Measurements from ENCODE around the gene CTIF.

CTIF gene

DNA sequence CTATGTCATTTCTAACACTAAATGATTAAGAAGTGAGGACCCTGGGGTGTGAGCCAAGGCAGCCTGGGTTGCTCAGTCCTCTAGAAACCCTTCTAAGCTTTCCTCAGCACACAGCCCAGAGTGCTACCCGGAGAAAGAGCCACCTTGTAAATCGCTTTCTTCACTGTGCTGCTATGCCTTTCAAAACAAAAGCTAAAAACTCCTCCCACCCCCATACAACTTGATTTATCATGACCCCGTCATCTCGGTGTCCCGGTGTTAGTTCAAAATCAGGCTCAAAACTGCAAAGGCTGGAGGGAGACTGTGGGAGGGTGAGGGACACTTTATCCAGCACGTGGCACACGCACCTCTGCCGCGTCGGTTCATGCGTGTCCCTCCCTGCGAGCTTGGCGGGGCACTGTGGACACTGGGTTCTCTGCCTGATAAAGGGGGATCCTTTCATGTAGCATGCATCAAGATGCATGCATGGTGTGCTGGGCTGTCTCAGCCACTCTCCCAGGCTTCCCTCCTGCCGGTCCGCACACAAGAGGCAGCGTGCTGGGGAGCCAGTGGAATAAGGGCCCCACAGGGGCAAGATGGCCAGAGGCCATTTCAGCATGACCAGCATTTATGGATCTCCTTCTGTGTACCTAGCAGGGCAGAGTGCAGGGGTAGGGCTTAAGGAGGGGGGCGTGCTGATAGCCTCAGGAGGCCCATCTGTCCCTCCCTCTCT lies 241.5 kb downstream of the CTIF start:
- DNase-seq, result no peak

DNA sequence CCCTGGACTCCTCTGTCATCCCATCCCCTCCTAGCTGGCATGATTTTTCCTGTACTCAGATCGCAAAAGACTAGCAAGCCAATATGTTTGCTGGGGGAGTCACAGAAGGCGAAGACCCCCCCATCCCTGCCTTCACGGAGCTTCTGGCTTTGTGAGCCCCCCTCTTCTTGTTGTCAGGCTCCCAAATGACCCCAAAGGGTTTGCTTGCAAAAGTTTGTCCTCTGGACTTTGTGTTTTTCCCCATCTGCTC lies 242.0 kb downstream of the CTIF start:
- DNase-seq, result no peak

DNA sequence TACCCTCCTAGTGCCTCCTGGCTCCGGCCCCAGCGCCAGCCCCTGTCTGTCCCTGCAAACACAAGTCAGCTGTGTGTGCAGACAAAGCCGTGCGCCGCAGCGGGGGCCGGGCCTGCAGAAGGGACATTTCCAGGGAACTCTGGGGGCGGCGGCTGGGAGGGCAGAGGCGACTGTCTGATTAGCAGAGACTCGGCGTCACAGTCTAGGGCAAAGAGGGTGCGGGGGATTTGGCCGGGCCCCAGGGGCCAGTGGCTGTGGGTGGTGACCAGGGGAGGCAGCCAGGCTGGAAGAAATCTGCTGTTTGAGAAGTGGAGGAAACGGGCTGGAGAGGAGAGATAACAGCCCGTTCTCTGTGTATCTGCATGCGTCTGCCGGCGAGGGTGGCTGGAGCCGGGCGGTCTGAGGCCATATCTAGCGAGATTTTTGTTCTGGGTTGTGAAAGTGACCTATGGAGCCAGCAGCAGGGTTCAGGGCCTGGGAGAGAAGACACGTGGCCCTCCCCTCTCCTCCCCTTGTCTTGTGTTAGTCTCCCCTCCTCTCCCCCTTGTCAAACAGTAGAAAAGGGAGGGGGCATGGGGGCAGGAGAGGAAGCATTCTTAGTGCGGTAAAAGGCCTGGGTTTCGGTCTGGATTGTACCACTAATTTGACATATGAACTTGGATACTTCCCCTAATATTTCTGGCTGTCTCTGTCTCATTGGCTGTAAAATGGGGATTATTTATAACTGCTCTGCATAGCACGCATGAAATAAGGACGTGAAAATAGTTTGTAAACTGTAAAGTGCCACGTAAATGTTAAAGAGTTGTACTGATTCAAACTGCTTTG lies 242.5 kb downstream of the CTIF start:
- no peak for DNase-seq

DNA sequence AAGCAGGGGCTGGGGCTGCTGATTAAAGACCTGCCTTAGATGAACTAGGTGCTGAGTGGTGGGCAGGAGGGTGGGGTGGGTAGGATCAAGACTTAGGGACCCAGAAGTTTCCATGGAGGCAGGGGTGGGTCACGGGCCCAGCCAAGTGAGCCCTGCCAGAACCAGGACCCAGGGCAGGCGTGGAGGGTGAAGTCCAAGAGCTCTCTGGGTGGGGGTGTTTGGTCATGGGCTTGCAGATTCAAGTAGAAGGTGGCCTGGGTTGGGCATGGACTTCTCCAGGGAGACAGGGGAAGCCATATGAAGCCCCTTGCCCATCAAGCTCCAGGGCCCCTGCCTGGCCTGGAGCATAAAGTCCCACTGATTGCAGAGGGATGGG lies 243.1 kb downstream of the CTIF start:
- no peak for DNase-seq

DNA sequence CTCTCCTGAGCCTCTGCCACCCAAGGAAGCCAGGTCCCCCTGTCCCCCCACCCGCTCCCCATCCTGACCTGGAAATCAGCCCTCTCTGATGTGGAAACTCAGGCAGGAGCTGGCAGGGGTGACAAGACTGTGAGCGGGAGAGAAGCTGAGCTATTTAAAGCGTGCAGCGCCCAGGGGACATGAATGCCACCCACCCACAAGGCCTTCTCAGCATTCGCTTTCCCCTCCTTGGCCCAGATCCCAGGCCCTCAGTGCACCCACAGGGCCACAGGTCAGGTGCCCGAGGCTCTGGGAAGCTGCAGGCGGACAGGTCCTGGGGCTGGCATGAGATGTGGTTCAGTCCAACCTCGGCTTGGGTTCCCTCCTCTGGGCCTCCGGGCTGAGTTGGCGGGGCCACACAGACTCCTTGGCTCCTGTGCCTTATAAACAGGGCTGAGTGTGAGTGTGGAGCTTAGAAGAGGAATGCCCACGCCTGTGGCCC lies 243.6 kb downstream of the CTIF start:
- no peak for DNase-seq

DNA sequence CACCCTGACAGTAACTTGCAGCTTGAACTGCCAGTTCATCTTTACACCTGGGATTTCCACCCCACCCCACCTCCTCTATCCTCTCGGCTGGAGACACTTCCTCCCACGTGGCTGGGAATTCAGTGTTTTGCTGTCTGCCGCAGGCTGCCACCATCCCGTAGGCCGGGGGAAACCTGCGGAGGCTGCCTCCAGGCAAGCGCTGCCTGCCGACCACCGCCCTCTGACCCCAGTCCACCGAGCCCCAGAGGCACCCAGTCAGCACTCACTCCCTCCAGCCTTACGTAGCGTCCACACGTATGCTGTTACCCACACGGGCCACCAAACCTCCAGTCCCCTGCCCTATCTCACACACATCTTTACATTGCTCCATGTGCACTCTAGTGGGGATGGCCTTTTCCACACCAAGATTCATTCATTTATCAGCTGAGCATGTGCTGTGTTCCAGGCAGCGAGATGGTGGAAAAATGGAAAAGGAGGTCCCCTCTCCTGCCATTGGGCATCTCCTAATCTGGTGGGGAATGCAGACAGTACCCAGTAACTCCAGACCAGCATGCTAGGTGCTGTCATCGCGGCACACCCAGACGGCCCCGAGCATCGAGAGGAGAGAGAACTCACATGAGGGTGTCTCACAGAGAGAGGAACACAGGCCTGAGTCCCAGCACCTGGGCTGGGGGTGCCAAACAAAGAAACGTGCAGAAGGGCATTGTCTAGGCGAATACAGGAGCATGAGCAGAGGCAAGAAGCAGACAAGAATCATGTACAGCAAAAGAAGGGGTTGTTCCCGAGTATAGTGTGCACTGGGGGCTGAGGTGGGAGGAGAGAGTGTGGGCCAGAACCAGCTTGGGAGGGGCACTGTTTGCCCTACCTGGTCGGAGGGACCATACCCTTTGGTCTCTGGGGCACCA lies 245.0 kb downstream of the CTIF start:
- DNase-seq, result no peak

DNA sequence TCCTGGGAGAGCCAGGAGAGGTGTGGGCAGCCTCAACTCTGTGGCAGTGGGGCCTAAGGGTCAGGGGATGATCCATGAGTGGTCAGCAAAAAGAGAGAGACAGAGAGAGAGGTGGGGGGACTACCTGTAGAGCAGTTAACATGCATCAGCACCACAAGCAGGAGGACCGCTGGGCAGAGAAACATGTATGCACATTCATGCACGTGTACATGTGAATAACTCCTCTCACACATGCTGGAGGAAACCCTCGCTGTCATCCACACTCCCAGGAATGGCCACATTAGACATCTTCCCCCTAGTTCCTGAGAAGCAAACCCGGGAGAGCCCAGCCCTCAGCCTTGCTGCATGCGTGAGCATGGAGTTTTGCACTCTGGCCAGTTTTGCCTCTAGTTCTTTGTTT lies 245.8 kb downstream of the CTIF start:
- DNase-seq, result no peak

DNA sequence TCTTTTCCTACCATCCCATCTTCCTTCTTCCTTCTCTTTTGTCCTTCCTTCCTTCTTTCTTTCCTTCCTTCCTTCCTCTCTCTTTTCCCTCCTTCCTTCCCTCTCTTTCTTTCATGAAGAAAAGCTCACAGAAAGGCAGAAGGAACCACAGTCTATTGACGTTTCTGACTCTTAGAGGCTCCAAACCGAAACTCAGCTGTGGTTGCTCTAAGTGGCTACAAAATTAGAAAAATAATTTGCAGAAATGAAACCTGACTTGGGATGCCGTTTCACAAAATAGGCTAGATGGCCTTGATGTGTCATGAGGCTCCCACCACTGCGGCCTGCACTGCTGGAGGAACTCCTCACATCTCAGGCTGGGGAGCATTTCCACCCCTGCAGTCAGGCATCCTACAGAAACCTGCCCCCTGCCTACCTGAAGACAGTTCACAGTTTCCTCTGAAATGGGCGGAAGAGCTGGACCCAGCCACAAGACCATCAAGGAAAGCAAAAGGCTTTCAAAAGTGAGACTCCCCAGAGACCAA lies 246.3 kb downstream of the CTIF start:
- DNase-seq, result no peak

DNA sequence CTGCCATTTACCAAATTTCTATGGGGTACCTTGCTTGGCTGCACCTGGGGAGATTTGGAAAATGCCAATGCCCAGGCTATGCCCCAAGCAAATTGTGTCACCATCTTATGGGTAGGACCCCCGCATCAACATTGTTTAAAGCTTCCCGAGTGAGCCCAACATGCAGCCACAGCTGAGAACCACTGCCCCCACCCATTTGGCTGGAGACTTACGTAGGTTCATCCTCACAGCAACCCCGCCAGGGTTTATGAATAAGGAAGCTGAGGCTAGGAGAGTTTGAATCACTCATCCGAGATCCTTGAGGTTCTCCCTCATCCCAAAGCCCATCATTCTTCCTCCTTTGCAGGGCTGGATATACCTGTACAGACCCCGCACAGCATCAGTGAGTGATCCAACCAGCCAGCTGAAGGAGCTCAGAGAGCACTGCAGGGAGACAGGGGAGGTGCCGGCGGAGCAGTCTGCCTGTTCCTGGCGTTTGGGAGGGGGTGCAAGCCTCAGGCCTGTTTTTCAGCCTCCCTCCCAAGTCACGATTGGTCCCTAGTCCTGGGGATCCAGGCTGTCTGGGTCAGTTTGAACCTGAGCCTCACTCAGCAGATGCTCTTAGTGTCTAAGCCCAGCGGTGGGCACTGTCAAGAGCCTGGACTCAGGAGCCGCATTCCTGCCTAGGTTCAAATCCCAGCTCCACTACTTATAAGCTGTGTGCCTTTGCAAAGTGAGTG lies 247.1 kb downstream of the CTIF start:
- no peak for DNase-seq

DNA sequence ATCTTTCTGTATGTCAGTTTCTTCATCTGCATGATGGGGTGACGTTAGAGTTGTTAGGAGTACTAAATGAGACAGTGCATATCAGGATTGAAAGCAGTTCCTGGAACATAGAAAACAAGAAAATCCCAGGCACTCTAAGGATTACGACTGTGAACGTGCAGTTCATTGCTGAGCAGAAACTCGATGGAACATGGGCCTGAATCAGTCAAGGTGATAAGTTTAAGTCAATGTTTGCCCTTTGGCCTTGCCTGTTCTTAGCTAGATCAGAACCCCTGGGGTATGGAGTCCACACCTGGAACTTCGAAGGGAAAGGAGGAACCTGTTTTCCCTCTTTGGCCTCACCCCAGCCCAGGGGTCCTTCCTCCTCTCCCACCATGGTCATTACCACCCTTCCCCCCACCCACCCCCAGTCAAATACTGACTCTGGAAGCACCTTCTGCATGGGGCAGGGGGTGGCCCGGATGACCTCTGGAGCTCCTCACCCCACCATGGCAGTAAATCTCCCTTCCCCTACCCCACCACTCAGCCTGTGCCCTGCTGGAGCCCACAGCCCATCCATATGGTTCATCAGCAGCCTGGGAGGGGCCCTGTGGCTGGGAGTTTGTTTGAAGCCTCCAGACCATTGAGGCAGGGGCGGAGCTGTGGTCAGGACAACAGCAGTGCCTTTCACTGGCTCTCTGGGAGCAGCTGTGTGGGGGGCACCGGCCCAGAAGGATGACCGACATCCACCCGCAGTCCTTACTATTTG lies 247.8 kb downstream of the CTIF start:
- DNase-seq, result no peak

DNA sequence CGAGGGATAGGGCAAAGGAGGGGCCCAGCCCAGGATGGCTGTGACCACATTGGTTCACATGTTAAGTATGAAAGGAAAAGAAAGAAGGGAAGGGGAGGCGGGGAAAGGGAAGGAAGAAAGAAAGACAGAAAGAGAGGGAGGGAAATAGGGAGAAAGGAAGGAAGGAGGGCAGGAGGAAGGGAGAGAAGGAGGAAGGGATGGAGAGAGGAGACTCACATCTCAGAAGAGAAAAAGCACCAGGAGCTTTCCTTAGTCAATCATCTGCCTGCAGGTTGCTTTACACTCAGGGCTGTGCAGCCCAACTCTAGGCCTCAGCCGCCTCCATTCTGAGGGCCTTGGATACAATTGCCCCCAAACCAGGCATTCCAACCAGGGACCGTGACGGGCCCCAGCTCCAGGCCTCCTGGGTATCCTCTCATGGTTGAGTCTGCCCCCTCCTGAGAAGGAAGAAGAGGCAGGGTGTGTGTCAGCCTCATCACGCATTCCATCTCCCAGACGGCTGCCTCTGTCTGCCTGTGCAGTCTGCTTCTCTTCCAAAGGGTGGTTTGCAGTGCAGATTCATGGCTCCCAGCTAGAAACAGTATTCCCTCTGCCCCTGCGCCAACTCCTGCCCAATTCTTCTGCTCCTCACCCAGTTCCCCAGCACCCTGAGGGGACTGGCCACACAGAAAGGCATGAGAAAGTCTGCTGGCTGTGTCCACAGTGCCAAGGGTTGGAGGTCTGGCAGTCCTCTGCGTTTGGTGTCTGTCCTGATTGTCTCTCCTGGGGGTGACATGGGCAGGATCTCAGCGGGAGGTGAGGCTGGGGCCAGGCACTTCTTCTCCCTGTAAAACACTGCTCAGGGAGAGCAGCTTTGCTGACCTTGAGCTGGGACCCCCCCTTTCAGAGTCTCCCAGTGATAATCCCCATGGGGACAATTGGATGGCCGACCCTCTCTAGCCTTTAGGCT lies 248.6 kb downstream of the CTIF start:
- no peak for DNase-seq

DNA sequence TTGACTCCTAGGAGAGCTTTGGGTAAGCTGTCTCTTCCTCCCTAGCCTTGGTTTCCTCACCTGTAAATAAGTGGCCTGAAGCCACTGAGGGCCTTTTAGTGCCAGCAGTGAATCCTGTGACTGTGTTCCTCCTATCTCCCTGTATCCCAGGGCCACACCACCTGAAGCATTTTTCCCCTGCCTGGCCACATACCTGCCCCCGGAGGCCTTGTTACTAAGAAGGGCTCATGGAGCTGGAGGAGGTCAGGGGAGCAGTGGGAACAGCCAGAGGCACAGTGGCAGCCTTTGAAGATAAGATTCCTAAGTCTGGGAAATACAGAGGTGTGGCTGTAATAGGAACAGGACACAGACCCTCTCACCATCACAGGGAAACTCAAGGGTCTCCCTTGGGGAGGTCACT lies 249.5 kb downstream of the CTIF start:
- DNase-seq, result no peak

DNA sequence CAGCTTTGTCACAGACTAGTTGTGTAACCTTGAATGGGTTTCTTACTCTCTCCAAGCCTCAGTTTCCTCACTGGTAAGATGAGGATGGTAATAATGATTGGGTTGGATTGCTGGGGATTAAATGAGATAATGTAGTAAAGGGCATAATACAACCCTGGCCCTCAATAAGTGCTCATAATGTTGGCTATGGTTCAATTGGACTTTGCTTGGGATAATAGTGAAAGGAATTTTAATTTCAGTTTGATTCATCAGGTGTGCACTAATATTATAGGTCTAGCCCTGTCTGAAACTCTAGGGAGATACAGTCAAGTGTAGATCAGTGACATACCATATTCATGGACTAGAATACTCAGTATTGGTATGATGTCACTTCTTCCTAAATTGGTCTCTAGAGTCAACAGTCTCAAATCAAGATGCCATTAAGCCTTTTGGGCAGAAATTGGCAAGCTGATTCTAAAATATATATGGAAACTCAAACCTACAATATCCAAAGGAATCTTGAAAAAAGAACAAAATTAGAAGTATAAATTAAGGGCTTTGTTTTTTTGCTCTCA lies 250.5 kb downstream of the CTIF start:
- DNase-seq, result no peak

DNA sequence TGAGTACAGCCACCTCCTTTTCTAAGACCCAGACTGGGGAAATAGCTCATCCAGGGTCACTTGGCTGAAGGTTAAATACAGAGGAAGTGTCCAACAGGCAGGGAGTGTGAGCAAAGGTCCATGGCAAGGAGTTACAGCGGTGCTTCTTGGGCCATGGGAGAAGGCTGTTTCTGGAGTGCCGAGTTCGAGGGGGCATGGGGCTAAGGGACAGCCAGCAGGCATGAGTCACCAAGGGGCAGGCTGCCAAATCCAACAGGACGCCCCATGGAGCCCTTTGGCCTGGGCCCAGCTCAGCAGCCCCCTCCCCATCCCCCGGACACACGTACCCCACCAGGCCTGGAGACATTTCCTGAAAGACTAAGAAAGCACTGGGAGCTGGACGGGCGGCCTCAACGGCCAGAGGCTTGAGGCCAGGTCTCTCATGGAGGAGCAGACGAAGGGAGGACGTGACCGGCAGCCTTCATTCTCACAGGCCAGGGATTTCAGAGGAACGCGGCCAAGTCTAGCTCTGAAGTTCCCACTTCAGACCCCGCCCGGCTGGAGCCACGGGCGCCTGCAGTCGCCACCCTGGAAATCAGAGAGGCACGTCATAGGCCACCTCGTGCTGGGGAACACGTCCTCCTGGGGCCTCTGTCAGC lies 251.5 kb downstream of the CTIF start:
- DNase-seq, result peak; percentile 18

DNA sequence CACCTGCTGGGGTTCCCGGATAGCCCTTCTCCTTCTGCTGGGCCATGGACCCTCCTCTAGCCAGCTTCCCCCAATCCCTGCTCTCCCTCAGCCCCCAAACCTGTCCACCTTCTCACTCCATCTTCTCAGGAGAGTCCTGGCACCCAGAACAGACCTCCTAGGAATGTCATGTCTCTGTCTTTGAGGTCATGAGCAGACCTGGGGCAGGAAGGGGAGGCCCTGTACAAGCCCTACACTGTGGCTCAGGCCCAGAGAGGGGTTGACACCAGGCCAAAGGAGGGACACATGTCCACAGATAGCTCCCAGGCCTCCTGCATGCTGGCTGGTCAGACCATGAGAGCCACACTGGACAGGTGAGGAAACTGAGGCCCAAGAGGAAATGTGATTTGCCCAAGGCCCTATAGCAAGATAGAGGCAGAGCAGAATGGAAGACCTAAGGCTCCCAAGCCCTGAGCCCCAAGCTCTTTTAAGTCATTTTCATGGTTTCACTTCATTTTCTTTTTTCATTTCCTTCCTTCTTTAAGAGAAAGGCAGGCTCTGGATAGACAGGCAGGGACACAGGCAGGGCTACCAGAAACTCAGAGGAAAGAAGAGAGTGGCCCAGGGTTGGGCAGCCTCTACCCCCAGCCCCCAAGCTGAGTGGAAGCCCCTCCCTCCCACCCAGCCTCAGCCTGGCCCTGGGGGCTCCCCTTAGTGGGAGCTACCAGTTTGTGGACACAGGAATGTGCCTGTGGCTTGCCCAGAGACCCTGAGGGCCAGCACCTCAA lies 252.2 kb downstream of the CTIF start:
- no peak for DNase-seq

DNA sequence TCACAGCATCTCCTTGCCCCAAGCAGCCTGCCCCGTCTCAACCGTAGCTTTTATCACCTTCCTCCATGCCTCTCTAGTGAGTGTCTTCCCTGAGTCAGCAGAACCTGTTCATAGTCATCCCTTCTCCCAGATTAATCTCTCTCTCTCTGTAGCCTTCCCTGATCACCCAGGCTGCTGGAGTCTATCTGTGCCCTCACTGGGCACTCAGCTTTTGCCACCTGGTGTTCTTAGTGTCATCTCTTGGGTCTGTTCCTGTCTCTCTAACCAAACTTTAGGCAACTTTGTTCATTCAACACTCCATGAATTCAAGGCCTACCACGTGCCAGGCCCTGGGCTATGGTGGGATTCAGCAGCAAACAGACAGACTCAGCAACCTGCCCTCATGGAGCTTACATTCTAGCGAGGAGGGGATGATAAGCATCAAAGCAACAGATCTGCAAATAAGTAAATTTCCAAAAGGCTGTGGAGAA lies 252.8 kb downstream of the CTIF start:
- DNase-seq, result peak; percentile 24

DNA sequence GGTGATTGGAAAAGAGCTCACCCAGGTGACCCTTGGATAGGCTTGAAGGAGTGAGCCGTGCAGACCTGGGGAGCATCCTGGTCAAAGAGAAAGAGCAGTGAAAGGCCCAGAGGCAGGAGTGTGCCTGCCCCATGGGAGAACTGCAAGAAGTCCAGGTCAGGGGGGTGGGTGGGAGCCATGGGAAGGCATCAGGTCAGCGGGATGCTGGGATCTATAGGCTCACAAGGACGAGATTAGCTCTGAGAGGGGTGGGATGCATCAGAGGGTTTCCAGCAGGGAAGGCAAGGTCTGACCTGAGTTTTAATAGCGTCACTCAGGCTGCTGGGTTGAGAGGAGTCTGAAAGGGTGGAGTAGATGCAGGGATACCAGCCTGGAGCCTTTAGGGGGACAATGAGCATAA lies 253.3 kb downstream of the CTIF start:
- no peak for DNase-seq

DNA sequence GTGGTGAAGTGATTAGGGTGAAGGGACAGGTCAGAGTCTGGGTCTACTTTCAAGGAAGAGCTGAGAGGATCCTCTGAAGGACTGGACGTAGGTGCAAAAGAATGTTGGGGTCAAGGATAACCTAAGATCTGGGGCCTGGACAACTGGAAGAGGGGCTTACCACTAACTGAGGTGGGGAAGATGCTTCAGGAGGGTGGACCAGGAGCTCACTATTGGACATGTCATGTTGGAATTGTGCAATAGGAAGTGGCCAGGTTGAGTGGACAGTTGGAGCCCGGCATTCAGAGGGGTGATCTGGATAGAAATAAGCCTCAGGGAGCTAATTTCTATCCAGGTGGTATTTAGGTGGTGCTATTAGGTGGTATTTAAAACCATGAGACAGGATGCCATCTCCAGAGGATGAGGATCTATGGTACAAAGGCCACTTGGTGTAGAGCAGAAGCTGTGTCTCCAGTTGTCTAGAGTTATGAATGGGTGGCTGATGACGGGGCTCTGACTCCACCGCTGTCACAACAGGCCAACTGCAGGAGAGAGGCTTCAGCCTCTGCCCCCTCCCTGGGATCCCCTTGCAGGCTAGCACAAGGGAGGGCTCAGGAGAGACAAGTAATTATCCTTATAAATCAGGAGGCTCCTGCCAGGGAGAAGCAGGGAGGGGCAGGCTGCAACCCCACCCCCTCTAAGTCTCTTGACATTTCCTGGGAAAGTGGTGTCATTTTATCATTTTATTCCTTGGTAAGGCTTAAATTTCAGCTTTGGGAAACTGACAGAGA lies 254.0 kb downstream of the CTIF start:
- DNase-seq, result no peak

All from activated CD4-positive, CD25-positive, alpha-beta regulatory T cell treated with anti-CD3 and anti-CD28 coated beads, Interleukin-2, amount 50 U/mL, for 72 hours (primary cell).